COR-L47 (cell line): ENCODE data around the gene UCK2.
A peak's percentile ranks its signal among the peaks of the same experiment; 100 is the strongest.

Experiments used
- DNase-seq: peaks from one replicate; lab custom pipeline; 2025; lab: John Stamatoyannopoulos, UW

UCK2 gene

GRCh38 chr1:165855010-165855838, 27.8 kb downstream of the UCK2 start:
- DNase-seq, result no peak

GRCh38 chr1:165856021-165856420, 28.6 kb downstream of the UCK2 start:
- no peak for DNase-seq

GRCh38 chr1:165856606-165857005, 29.2 kb downstream of the UCK2 start:
- no peak for DNase-seq

- no peak for DNase-seq
These were observed 29.8 kb downstream of the UCK2 start for GRCh38 chr1:165857046-165857801.

- no peak for DNase-seq
These were observed 31.0 kb downstream of the UCK2 start for GRCh38 chr1:165858364-165858823.

GRCh38 chr1:165858967-165859845, 31.8 kb downstream of the UCK2 start:
- DNase-seq, result no peak

- no peak for DNase-seq
These were observed 32.7 kb downstream of the UCK2 start for GRCh38 chr1:165860065-165860464.

GRCh38 chr1:165861911-165862310, 34.5 kb downstream of the UCK2 start:
- DNase-seq, result no peak

- DNase-seq, result no peak
These were observed 35.0 kb downstream of the UCK2 start for GRCh38 chr1:165862448-165862847.

GRCh38 chr1:165863346-165863745, 35.9 kb downstream of the UCK2 start:
- DNase-seq, result no peak

- no peak for DNase-seq
These were observed 38.4 kb downstream of the UCK2 start for GRCh38 chr1:165865633-165866340.

- DNase-seq, result no peak
These were observed 41.9 kb downstream of the UCK2 start for GRCh38 chr1:165869343-165869742.

- DNase-seq, result peak; percentile 18
These were observed 44.1 kb downstream of the UCK2 start for GRCh38 chr1:165871311-165872067.

- no peak for DNase-seq
These were observed 46.1 kb downstream of the UCK2 start for GRCh38 chr1:165873481-165873880.

- DNase-seq, result no peak
These were observed 47.2 kb downstream of the UCK2 start for GRCh38 chr1:165874643-165875042.

- no peak for DNase-seq
These were observed 47.8 kb downstream of the UCK2 start for GRCh38 chr1:165875171-165875570.

- no peak for DNase-seq
These were observed 48.2 kb downstream of the UCK2 start for GRCh38 chr1:165875604-165876003.

GRCh38 chr1:165876121-165876520, 48.7 kb downstream of the UCK2 start:
- DNase-seq, result no peak

GRCh38 chr1:165877411-165877810, 50.0 kb downstream of the UCK2 start:
- no peak for DNase-seq

- DNase-seq, result no peak
These were observed 50.6 kb downstream of the UCK2 start for GRCh38 chr1:165877940-165878556.
